ENCODE data around the gene NLN. TPM values are rescaled to one million over a fixed set of nuclear protein-coding genes. Genes with fewer than 3 reads are reported as not detected.
"Not testable (repeated sequence)": the region's sequence is repeated elsewhere in the genome, so short reads cannot be mapped to it uniquely, and the experiment has no call there.

NLN gene
- total RNA-seq, 3 donors from 2014 or later = 13.3 to 23.6 (median 22.2) TPM

- no peaks in the 10 kb centered on the region for H3K4me1 ChIP-seq (ENCODE audit: low read depth)
- no peak for TF ChIP-seq CTCF (IDR thresholded peaks at IDR 0.05)
- intact Hi-C loops (cut with DNase I, micrococcal nuclease) = no loop called here
- ATAC-seq (no peak), DNase-seq (no peak)
- no peaks in the 10 kb centered on the region for H3K9me3 ChIP-seq
- H3K4me3 ChIP-seq = no peak overlapping the region
- H3K36me3 ChIP-seq (ENCODE audit: low read depth) = no peaks in the 10 kb centered on the region
These were observed 146.5 kb downstream of the NLN start for GRCh38 chr5:65868509-65868908.

GRCh38 chr5:65871182-65871581 is 149.2 kb downstream of the NLN start:
- H3K4me3 ChIP-seq = no peak overlapping the region
- ATAC-seq = no peak
- intact Hi-C loops (cut with DNase I, micrococcal nuclease) = no loop called here

DNA sequence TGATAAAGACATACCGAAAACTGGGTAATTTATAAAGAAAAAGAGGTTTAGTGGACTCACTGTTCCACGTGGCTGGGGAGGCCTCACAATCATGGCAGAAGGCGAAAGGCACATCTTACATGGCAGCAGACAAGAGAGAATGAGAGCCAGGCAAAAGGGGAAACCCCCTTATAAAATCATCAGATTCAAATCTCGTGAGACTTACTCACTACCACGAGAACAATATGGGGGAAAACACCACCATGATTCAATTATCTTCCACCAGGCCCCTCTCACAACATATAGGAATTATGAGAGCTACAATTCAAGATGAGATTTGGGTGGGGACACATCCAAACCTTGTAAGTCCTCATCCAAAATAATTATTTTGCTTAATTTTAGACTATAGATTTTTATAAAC is 149.8 kb downstream of the NLN start:
- H3K36me3 ChIP-seq (ENCODE audit: low read depth); H3K4me3 ChIP-seq; ATAC-seq; DNase-seq; intact Hi-C loops (cut with DNase I, micrococcal nuclease); H3K4me1 ChIP-seq (ENCODE audit: low read depth); H3K9me3 ChIP-seq: not testable (repeated sequence)

More at GRCh38 chr5:65871182-65871581, 149.2 kb downstream of the NLN start:
- Histone ChIP-seq H3K36me3 (ENCODE audit: low read depth) (no peaks in the 10 kb centered on the region), H3K4me1 (ENCODE audit: low read depth) (no peaks in the 10 kb centered on the region), H3K9me3 (no peaks in the 10 kb centered on the region)
- TF ChIP-seq CTCF (IDR thresholded peaks at IDR 0.05) = no peak
- no peak for DNase-seq

- Histone ChIP-seq H3K4me1 (ENCODE audit: low read depth) (no peaks in the 10 kb centered on the region), H3K36me3 (ENCODE audit: low read depth) (no peaks in the 10 kb centered on the region), H3K4me3 (no peak overlapping the region), H3K9me3 (no peaks in the 10 kb centered on the region)
- DNase-seq = no peak
- intact Hi-C loops (cut with DNase I, micrococcal nuclease) = no loop called here
- no peak for TF ChIP-seq CTCF (IDR thresholded peaks at IDR 0.05)
- ATAC-seq = no peak
These were observed 151.3 kb downstream of the NLN start for GRCh38 chr5:65873181-65873750.

GRCh38 chr5:65874241-65874640 is 152.2 kb downstream of the NLN start:
- Histone ChIP-seq H3K4me1 (ENCODE audit: low read depth) (no peaks in the 10 kb centered on the region), H3K4me3 (no peak overlapping the region), H3K36me3 (ENCODE audit: low read depth) (no peaks in the 10 kb centered on the region), H3K9me3 (no peaks in the 10 kb centered on the region)
- intact Hi-C loops (cut with DNase I, micrococcal nuclease) = no loop called here
- TF ChIP-seq CTCF (IDR thresholded peaks at IDR 0.05) = no peak
- ATAC-seq = no peak
- DNase-seq = no peak

GRCh38 chr5:65876496-65876895 is 154.5 kb downstream of the NLN start:
- DNase-seq (no peak), ATAC-seq (no peak)
- TF ChIP-seq CTCF (IDR thresholded peaks at IDR 0.05) = no peak
- Histone ChIP-seq H3K4me3 (no peak overlapping the region), H3K9me3 (no peaks in the 10 kb centered on the region), H3K4me1 (ENCODE audit: low read depth) (no peaks in the 10 kb centered on the region), H3K36me3 (ENCODE audit: low read depth) (no peaks in the 10 kb centered on the region)
- intact Hi-C loops (cut with DNase I, micrococcal nuclease) = no loop called here

All from mucosa of descending colon (tissue), 3 donors.